HG03571 (cell line): ENCODE results near the gene FGD2.
"Not testable (repeated sequence)": the region's sequence is repeated elsewhere in the genome, so short reads cannot be mapped to it uniquely, and the experiment has no call there.

Experiments used
- ATAC-seq: cut with Tn5 transposase; IDR thresholded peaks from one replicate; pipeline ENCODE4 v1.9.1; 2021; ENCODE audit not compliant: unreplicated experiment

FGD2 gene

GRCh38 chr6:37038292-37039198 lies 33.1 kb downstream of the FGD2 start:
- no peak for ATAC-seq

- ATAC-seq = no peak
Observed at GRCh38 chr6:37039958-37040357, 34.5 kb downstream of the FGD2 start.

GRCh38 chr6:37041521-37041920 lies 36.1 kb downstream of the FGD2 start:
- no peak for ATAC-seq

GRCh38 chr6:37042150-37042549 lies 36.7 kb downstream of the FGD2 start:
- no peak for ATAC-seq

GRCh38 chr6:37043091-37043490 lies 37.6 kb downstream of the FGD2 start:
- ATAC-seq = not testable (repeated sequence)

- no peak for ATAC-seq
Observed at GRCh38 chr6:37047346-37047688, 41.9 kb downstream of the FGD2 start.

GRCh38 chr6:37047689-37048402 lies 42.4 kb downstream of the FGD2 start:
- ATAC-seq = no peak

GRCh38 chr6:37048403-37048850 lies 43.0 kb downstream of the FGD2 start:
- ATAC-seq = no peak

GRCh38 chr6:37048851-37049757 lies 43.6 kb downstream of the FGD2 start:
- peak; percentile 49 for ATAC-seq

- no peak for ATAC-seq
Observed at GRCh38 chr6:37049758-37050044, 44.2 kb downstream of the FGD2 start.

- peak; percentile 45 for ATAC-seq
Observed at GRCh38 chr6:37050045-37050853, 44.8 kb downstream of the FGD2 start.

GRCh38 chr6:37050854-37051137 lies 45.3 kb downstream of the FGD2 start:
- no peak for ATAC-seq

- ATAC-seq = no peak
Observed at GRCh38 chr6:37051138-37052026, 45.9 kb downstream of the FGD2 start.

- no peak for ATAC-seq
Observed at GRCh38 chr6:37052027-37052628, 46.7 kb downstream of the FGD2 start.

GRCh38 chr6:37053683-37054082 lies 48.2 kb downstream of the FGD2 start:
- ATAC-seq = no peak

GRCh38 chr6:37054171-37054570 lies 48.7 kb downstream of the FGD2 start:
- no peak for ATAC-seq

GRCh38 chr6:37054580-37054979 lies 49.1 kb downstream of the FGD2 start:
- no peak for ATAC-seq

- ATAC-seq = no peak
Observed at GRCh38 chr6:37056112-37056403, 50.6 kb downstream of the FGD2 start.

- no peak for ATAC-seq
Observed at GRCh38 chr6:37056439-37057127, 51.1 kb downstream of the FGD2 start.
